ENCODE results near the gene SUPT3H. TPM values are rescaled to one million over a fixed set of nuclear protein-coding genes. Genes with fewer than 3 reads are reported as not detected.

The SUPT3H gene
- total and polyA plus RNA-seq, 5 donors, result 3.1 to 4.5 (median 4.1) TPM

DNA sequence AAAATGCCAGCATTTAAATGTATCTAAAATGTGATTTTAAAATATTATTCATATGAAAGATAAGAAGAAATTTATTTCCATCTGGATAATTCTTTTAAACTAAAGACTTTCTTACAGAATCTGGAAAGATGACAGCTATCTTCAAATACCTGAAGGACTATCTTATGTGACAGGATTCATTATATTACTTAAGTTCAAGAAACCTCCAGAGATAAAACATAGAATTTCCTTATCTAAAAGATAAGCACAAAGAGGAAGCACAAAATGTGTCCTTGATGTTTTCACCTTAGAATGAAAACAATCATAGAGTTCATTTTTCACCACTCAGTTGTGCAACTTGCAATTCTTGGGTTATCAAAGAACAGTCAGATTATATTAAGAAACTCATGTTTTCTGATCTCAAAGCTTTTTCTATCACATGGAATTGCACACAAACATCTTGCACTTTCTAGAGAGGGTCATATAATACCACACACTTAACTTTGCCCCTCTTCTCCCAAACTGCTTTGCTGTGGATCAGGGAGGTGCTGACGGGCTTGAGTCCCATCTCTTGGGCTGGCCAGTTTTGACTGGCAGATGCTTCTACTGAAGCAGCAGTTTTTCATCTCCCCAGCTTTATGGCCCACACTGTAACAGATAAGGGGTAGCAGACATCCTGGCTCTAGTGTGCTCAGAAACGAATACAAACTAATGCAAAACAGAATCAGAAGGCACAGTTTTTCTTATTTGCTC, 522.9 kb downstream of the SUPT3H start:
- intact Hi-C loops (cut with DNase I), result no loop called here
- 58% methylated on average over 2 of the region's 2 CpGs for WGBS

DNA sequence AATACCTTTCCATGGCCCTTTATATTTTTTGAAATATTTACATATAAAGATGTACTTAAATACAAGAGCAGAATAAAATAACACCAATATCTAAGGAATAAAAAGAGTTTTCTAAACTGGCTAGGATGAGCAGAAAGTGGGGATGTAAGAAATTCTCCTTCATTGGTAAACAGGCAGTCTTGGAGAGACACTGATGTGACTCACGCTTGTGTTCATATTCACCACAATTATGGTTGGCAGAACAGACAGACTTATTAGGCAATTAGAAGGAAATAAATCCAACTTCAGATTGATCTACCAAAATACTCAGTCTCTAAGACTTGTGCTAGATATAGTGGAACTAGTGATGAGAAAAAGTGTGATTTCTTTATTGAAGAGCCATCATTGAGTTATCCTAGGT, 526.6 kb downstream of the SUPT3H start:
- 69% methylated on average over 1 of the region's 1 CpG for WGBS
- peaks cover 1% of the 10 kb centered on the region for H3K4me1 ChIP-seq (ENCODE audit: control insufficient read depth, insufficient read depth, low read length)
- H3K27ac ChIP-seq (ENCODE audit: low read length), result no peak overlapping the region
- H3K4me3 ChIP-seq (ENCODE audit: low read length), result no peak overlapping the region
- peak; percentile 51 to 64 for ATAC-seq
- DNase-seq, result no peak
- intact Hi-C loops (cut with DNase I), result no loop called here
- H3K9me3 ChIP-seq (ENCODE audit: control insufficient read depth, low read length), result no peaks in the 10 kb centered on the region
- no peaks in the 10 kb centered on the region for H3K27me3 ChIP-seq (ENCODE audit: control insufficient read depth, insufficient read depth)

More for the DNA sequence above, 522.9 kb downstream of the SUPT3H start:
- Histone ChIP-seq H3K4me3 (ENCODE audit: low read length) (no peak overlapping the region), H3K9me3 (ENCODE audit: control insufficient read depth, low read length) (no peaks in the 10 kb centered on the region), H3K27me3 (ENCODE audit: control insufficient read depth, insufficient read depth) (no peaks in the 10 kb centered on the region), H3K27ac (ENCODE audit: low read length) (no peak overlapping the region), H3K4me1 (ENCODE audit: control insufficient read depth, insufficient read depth, low read length) (peaks cover 1% of the 10 kb centered on the region)
- DNase-seq (no peak), ATAC-seq (no peak)

DNA sequence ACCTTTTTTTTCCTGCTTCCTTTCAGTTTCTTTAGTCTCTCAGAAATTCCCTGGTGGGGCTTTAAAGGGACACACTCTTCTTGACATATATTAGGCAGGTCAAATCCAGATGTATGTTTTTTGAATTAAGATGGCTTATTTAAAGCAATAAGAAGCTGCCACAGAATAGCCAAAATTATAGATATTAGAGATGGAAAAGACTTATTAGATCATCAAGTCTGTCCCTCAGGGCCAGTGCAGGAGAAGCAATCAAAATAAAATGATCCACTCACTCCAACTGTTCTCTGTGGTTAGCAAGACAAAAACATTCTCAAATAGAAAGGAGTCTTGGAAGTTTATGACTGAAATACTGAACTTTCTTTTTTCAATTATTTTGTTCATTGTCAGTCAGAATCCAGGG, 527.4 kb downstream of the SUPT3H start:
- DNase-seq (no peak), ATAC-seq (no peak)
- Histone ChIP-seq H3K27me3 (ENCODE audit: control insufficient read depth, insufficient read depth) (no peaks in the 10 kb centered on the region), H3K4me1 (ENCODE audit: control insufficient read depth, insufficient read depth, low read length) (peaks cover 1% of the 10 kb centered on the region), H3K9me3 (ENCODE audit: control insufficient read depth, low read length) (no peaks in the 10 kb centered on the region), H3K4me3 (ENCODE audit: low read length) (no peak overlapping the region), H3K27ac (ENCODE audit: low read length) (no peak overlapping the region)
- intact Hi-C loops (cut with DNase I), result no loop called here

GRCh38 chr6:44849806-44850205, 527.9 kb downstream of the SUPT3H start:
- Histone ChIP-seq H3K4me3 (ENCODE audit: low read length) (no peak overlapping the region), H3K27ac (ENCODE audit: low read length) (no peak overlapping the region), H3K27me3 (ENCODE audit: control insufficient read depth, insufficient read depth) (no peaks in the 10 kb centered on the region), H3K4me1 (ENCODE audit: control insufficient read depth, insufficient read depth, low read length) (peaks cover 1% of the 10 kb centered on the region), H3K9me3 (ENCODE audit: control insufficient read depth, low read length) (no peaks in the 10 kb centered on the region)
- 82% methylated on average over 1 of the region's 1 CpG for WGBS
- intact Hi-C loops (cut with DNase I), result no loop called here
- DNase-seq (no peak), ATAC-seq (no peak)

DNA sequence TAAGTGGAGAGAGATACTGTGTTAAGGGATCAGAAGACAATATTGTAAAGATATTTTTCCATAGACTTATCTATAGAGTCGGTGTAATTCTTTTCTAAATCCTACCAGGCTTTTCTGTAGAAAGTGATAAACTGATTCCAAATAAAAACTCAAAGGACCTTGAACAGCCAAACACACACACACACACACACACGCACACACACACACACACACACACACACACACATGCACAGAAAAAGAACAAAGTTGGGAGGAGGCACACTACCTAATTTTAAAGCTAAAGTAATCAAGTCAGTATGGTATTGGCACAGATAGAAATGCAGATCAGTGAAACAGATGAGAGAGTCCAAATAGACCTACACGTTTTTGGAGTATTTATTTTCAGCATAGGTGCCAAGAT, 534.0 kb downstream of the SUPT3H start:
- WGBS, result 48% methylated on average over 3 of the region's 3 CpGs
- intact Hi-C loops (cut with DNase I), result no loop called here
- no peaks in the 10 kb centered on the region for H3K4me1 ChIP-seq (ENCODE audit: control insufficient read depth, insufficient read depth, low read length)
- no peaks in the 10 kb centered on the region for H3K27me3 ChIP-seq (ENCODE audit: control insufficient read depth, insufficient read depth)
- no peaks in the 10 kb centered on the region for H3K9me3 ChIP-seq (ENCODE audit: control insufficient read depth, low read length)
- no peak for ATAC-seq
- no peak for DNase-seq
- no peak overlapping the region for H3K27ac ChIP-seq (ENCODE audit: low read length)
- no peak overlapping the region for H3K4me3 ChIP-seq (ENCODE audit: low read length)

DNA sequence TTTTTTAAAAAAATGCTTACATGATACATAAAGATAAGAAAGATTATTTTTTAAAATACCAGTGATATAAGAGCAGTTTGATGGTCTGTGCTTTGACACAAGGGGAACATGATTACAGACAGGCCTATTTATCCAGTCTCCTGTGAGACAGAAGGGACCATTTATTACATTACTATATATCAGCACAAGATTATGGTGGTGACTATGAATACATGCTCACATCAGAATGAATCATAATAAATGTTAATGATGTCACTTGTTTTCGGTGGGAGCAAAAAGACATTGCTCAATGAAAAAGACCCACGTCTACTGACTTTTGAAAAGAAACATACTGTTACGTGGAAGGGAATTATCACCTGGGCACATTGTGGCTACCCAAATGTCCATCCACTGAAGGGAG, 535.1 kb downstream of the SUPT3H start:
- intact Hi-C loops (cut with DNase I), result no loop called here

DNA sequence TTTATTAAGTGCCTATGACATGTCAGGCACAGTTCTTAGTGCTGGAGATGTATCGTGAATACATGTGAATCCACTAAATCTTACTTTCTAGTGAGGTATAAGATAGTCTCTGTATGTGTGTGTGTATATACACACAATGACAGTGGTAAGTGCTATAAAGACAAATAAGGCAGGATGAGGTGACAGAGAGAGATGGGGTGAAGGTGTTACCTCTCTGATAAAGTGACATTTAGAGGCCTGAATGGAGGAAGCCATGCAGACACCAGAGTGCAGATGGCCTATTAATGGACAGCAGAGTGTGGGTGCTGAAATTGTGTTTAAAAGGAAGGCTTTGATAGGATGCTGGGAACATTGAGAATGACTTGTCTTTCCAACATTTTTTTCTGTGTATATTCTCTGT, 535.9 kb downstream of the SUPT3H start:
- Histone ChIP-seq H3K4me1 (ENCODE audit: control insufficient read depth, insufficient read depth, low read length) (no peaks in the 10 kb centered on the region), H3K27ac (ENCODE audit: low read length) (no peak overlapping the region), H3K9me3 (ENCODE audit: control insufficient read depth, low read length) (no peaks in the 10 kb centered on the region), H3K27me3 (ENCODE audit: control insufficient read depth, insufficient read depth) (no peaks in the 10 kb centered on the region), H3K4me3 (ENCODE audit: low read length) (no peak overlapping the region)
- intact Hi-C loops (cut with DNase I), result no loop called here
- ATAC-seq, result no peak
- WGBS, result 94% methylated on average over 1 of the region's 1 CpG
- no peak for DNase-seq

More for the DNA sequence above, 535.1 kb downstream of the SUPT3H start:
- 90% methylated on average over 3 of the region's 3 CpGs for WGBS
- Histone ChIP-seq H3K4me1 (ENCODE audit: control insufficient read depth, insufficient read depth, low read length) (no peaks in the 10 kb centered on the region), H3K27ac (ENCODE audit: low read length) (no peak overlapping the region), H3K4me3 (ENCODE audit: low read length) (no peak overlapping the region), H3K27me3 (ENCODE audit: control insufficient read depth, insufficient read depth) (no peaks in the 10 kb centered on the region), H3K9me3 (ENCODE audit: control insufficient read depth, low read length) (no peaks in the 10 kb centered on the region)
- ATAC-seq, result no peak
- no peak for DNase-seq

DNA sequence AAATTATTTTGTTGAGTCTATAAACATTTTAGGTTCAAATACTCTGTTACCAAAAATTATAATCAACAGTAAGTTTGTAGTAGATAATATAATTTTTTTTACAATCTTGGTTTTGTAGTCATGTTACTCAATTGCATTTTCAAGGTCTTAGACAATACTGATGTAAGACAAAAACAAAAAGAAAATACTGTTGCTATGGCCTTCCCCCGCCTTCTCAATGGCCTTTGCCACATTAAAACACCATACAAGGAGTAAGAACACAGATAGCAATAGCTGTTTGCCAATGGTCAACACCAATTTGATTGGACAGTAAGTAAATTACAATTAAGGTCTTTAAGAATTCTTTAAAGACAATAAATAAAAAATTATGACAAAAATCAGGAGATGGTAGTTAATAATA, 540.0 kb downstream of the SUPT3H start:
- DNase-seq (no peak), ATAC-seq (no peak)
- intact Hi-C loops (cut with DNase I), result no loop called here
- no peak overlapping the region for H3K27ac ChIP-seq (ENCODE audit: low read length)
- H3K9me3 ChIP-seq (ENCODE audit: control insufficient read depth, low read length), result no peaks in the 10 kb centered on the region
- H3K4me3 ChIP-seq (ENCODE audit: low read length), result no peak overlapping the region
- 65% methylated on average over 1 of the region's 1 CpG for WGBS
- no peaks in the 10 kb centered on the region for H3K4me1 ChIP-seq (ENCODE audit: control insufficient read depth, insufficient read depth, low read length)
- no peaks in the 10 kb centered on the region for H3K27me3 ChIP-seq (ENCODE audit: control insufficient read depth, insufficient read depth)

GRCh38 chr6:44837255-44837654, 540.5 kb downstream of the SUPT3H start:
- intact Hi-C loops (cut with DNase I), result no loop called here

GRCh38 chr6:44833248-44833647, 544.5 kb downstream of the SUPT3H start:
- DNase-seq (no peak), ATAC-seq (no peak)
- Histone ChIP-seq H3K9me3 (ENCODE audit: control insufficient read depth, low read length) (no peaks in the 10 kb centered on the region), H3K4me3 (ENCODE audit: low read length) (no peak overlapping the region), H3K27ac (ENCODE audit: low read length) (no peak overlapping the region), H3K27me3 (ENCODE audit: control insufficient read depth, insufficient read depth) (no peaks in the 10 kb centered on the region), H3K4me1 (ENCODE audit: control insufficient read depth, insufficient read depth, low read length) (no peaks in the 10 kb centered on the region)
- WGBS, result 62% methylated on average over 1 of the region's 1 CpG
- intact Hi-C loops (cut with DNase I), result no loop called here

More at GRCh38 chr6:44837255-44837654, 540.5 kb downstream of the SUPT3H start:
- DNase-seq (no peak), ATAC-seq (no peak)
- no peak overlapping the region for H3K4me3 ChIP-seq (ENCODE audit: low read length)
- H3K4me1 ChIP-seq (ENCODE audit: control insufficient read depth, insufficient read depth, low read length), result no peaks in the 10 kb centered on the region
- H3K27ac ChIP-seq (ENCODE audit: low read length), result no peak overlapping the region
- H3K9me3 ChIP-seq (ENCODE audit: control insufficient read depth, low read length), result no peaks in the 10 kb centered on the region
- no peaks in the 10 kb centered on the region for H3K27me3 ChIP-seq (ENCODE audit: control insufficient read depth, insufficient read depth)

DNA sequence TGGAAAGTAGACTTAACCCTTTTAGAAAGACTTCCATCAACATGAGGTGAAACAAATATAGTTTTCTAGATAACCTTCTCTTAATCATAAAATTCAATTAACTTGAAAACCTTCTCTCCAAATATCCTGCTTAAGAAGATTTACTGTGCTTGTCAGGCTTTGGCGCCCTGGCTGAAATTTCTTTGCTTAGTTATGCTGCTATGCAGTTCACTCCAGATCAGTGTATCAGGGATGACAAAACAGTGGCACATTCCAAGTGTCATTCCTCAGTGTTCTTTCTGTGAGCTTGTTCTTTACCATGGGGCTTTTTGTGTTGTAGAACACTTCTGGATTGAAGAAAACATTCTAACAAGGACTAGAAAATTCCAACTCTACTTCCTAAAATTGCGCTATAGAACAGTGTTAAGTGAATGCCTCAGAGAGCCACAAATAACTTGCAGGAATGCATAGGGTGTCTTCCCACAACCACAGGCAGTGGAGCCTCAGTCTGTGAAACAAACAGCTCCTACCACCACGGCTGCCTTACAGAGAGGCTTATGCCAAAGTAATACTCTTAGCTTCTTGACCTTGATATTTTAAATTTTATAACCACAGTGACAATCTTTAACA, 546.6 kb downstream of the SUPT3H start:
- Histone ChIP-seq H3K27me3 (ENCODE audit: control insufficient read depth, insufficient read depth) (no peaks in the 10 kb centered on the region), H3K4me1 (ENCODE audit: control insufficient read depth, insufficient read depth, low read length) (no peaks in the 10 kb centered on the region), H3K4me3 (ENCODE audit: low read length) (no peak overlapping the region), H3K9me3 (ENCODE audit: control insufficient read depth, low read length) (no peaks in the 10 kb centered on the region), H3K27ac (ENCODE audit: low read length) (no peak overlapping the region)
- 82% methylated on average over 3 of the region's 3 CpGs for WGBS
- intact Hi-C loops (cut with DNase I), result no loop called here
- DNase-seq (no peak), ATAC-seq (no peak)
